Measurements from ENCODE around the gene LRRC75A. TPM values are rescaled to one million over a fixed set of nuclear protein-coding genes. Genes with fewer than 3 reads are reported as not detected.

LRRC75A gene
- total RNA-seq, 2 donors from 2014 or later, result 3.7 to 4.0 TPM

DNA sequence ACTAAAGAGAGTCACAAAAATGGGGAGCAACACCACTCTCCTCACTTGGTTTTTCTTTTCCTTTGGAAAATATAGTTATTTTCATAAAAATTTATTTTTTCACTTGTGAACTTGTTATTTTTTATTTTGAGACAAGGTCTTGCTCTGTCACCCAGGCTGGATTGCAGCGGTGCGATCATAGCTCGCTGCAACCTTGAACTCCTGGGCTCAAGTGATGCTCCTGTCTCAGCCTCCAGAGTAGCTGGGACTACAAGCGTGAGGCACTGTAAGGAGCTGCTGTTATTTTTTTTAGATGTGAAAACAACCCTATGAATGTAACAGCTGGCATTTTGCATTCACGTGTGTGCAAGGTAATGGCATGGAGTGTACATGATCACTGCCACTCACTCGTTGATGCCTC is 24.9 kb downstream of the LRRC75A start:
- Histone ChIP-seq H3K4me1 (ENCODE audit: control insufficient read depth in 1 of 2, low read depth in 2 of 2) (peaks cover 3 to 11% of the 10 kb centered on the region in 2 donors), H3K36me3 (no peaks in the 10 kb centered on the region), H3K27ac (no peak overlapping the region), H3K4me3 (no peak overlapping the region), H3K27me3 (replicated peaks; ENCODE audit: insufficient read depth) (no peaks in the 10 kb centered on the region), H3K9me3 (no peaks in the 10 kb centered on the region)
- DNase-seq (ENCODE audit: low spot score), result no peak
- ATAC-seq (ENCODE audit: insufficient number of reproducible peaks, low FRiP score, low read depth), result no peak
- no peak for TF ChIP-seq CTCF (IDR thresholded peaks at IDR 0.05)

DNA sequence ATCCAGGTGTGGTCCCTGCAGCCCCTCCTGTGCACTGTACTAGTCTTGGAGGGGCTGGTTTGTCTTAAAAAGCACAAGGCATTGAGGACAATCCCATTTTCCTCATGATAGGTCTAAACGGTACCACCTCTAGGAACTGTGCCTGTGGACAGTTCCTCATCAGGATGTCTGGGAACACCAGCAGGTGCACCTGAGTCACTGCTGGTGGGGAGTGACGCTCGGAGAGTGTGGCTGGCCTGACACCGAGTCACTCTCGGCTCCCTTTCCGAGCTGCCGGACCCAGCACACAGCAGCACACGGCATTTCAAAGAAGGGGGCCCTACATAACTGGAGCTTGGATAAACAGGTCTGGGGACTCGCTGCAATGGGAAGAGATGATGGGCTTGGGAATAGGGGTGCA is 25.6 kb downstream of the LRRC75A start:
- Histone ChIP-seq H3K27me3 (replicated peaks; ENCODE audit: insufficient read depth) (no peaks in the 10 kb centered on the region), H3K27ac (no peak overlapping the region), H3K4me1 (ENCODE audit: control insufficient read depth in 1 of 2, low read depth in 2 of 2) (peaks cover 3 to 11% of the 10 kb centered on the region in 2 donors), H3K36me3 (no peaks in the 10 kb centered on the region), H3K9me3 (no peaks in the 10 kb centered on the region), H3K4me3 (no peak overlapping the region)
- ATAC-seq (ENCODE audit: insufficient number of reproducible peaks, low FRiP score, low read depth) (no peak), DNase-seq (ENCODE audit: low spot score) (no peak)
- no peak for TF ChIP-seq CTCF (IDR thresholded peaks at IDR 0.05)

- no peak for TF ChIP-seq CTCF (IDR thresholded peaks at IDR 0.05)
- ATAC-seq (ENCODE audit: insufficient number of reproducible peaks, low FRiP score, low read depth) (no peak), DNase-seq (ENCODE audit: low spot score) (no peak)
- Histone ChIP-seq H3K9me3 (no peaks in the 10 kb centered on the region), H3K4me1 (ENCODE audit: control insufficient read depth in 1 of 2, low read depth in 2 of 2) (peaks cover 3 to 11% of the 10 kb centered on the region in 2 donors), H3K27me3 (replicated peaks; ENCODE audit: insufficient read depth) (no peaks in the 10 kb centered on the region), H3K4me3 (no peak overlapping the region), H3K36me3 (peaks cover 2% of the 10 kb centered on the region), H3K27ac (no peak overlapping the region)
These were observed 26.1 kb downstream of the LRRC75A start for GRCh38 chr17:16465861-16466338.

GRCh38 chr17:16465052-16465312 is 27.0 kb downstream of the LRRC75A start:
- DNase-seq (ENCODE audit: low spot score) (no peak), ATAC-seq (ENCODE audit: insufficient number of reproducible peaks, low FRiP score, low read depth) (no peak)
- TF ChIP-seq CTCF (IDR thresholded peaks at IDR 0.05), result no peak
- no peak overlapping the region for H3K27ac ChIP-seq
- no peak overlapping the region for H3K4me3 ChIP-seq
- H3K4me1 ChIP-seq (ENCODE audit: control insufficient read depth in 1 of 2, low read depth in 2 of 2), result peaks cover 3 to 11% of the 10 kb centered on the region in 2 donors
- H3K27me3 ChIP-seq (replicated peaks; ENCODE audit: insufficient read depth), result no peaks in the 10 kb centered on the region
- no peaks in the 10 kb centered on the region for H3K9me3 ChIP-seq
- H3K36me3 ChIP-seq, result peaks cover 6% of the 10 kb centered on the region

GRCh38 chr17:16464303-16465051 is 27.5 kb downstream of the LRRC75A start:
- Histone ChIP-seq H3K27me3 (replicated peaks; ENCODE audit: insufficient read depth) (no peaks in the 10 kb centered on the region), H3K4me3 (no peak overlapping the region), H3K36me3 (peaks cover 6% of the 10 kb centered on the region), H3K9me3 (no peaks in the 10 kb centered on the region), H3K27ac (no peak overlapping the region), H3K4me1 (ENCODE audit: control insufficient read depth in 1 of 2, low read depth in 2 of 2) (peaks cover 3 to 11% of the 10 kb centered on the region in 2 donors)
- DNase-seq (ENCODE audit: low spot score) (no peak), ATAC-seq (ENCODE audit: insufficient number of reproducible peaks, low FRiP score, low read depth) (no peak)
- no peak for TF ChIP-seq CTCF (IDR thresholded peaks at IDR 0.05)
